ENCODE measurements around the gene TBC1D4.
A peak's percentile ranks its signal among the peaks of the same experiment; 100 is the strongest.

The TBC1D4 gene

DNA sequence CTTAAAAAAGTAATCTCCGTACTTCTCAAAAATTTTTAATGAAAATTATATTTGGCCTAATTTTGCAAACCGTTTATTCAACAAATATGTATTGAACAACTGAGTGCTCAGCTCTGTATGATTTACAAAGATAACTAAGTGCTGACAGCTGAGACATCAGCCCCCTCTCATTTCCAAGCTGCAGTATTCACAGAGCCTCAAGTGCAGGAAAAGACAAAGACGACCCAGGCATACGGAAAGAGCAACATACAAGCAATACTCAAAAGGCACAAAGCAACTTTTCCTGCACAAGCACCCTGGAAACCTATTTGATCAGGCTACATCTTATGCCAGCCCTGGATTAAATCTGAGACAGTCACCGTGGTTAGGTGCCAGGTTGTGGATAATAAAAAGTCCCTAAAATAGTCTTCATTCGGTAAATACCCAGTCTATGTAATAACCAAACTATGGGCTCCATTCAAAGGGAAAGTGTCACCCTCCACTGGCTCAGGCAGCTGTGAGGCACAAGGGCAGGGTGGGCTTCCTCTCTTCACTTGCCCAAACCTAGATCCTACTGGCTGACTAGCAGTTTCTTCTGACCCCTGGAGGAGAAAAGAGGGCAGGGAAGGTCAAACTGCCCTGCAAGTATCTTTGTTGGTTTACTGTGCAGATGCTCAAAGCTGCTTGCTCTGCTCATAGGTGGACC lies 65.5 kb downstream of the TBC1D4 start:
- no peak for DNase-seq

DNA sequence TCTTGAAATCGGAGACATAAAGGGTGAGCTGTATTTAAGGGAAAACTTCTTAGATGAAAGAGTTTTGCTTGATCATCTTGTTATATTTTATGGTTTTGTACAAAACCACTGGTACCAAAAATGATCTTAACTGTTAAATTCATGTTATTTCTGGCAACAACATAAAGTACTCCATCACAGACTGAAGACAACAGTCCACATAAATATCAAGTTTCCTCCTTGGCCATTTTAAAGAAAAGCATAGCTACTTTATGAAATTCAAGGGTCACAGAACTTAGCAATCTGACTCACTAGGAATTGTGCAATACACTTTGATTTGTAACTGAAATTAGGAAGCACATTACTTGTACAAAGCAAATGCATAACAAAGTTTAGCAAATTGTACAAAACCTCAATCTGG lies 66.3 kb downstream of the TBC1D4 start:
- no peak for DNase-seq

DNA sequence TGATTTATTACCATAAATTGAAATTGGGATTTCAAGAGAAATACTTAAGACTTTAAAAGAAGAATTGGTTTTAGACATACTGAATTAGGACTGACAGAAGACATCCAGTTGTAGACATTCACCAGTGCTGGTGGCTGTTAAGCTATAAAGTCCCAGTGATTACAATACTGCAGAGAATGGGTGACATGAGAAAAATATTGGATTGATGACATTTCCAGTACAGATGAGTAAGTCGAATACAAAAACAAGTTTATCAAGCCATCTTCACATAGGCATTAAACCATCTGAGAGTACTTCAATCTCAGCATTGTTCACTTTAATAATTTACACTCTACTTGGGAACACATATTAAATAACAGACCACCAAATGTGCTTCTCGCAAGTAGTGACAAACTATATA lies 66.8 kb downstream of the TBC1D4 start:
- no peak for DNase-seq

DNA sequence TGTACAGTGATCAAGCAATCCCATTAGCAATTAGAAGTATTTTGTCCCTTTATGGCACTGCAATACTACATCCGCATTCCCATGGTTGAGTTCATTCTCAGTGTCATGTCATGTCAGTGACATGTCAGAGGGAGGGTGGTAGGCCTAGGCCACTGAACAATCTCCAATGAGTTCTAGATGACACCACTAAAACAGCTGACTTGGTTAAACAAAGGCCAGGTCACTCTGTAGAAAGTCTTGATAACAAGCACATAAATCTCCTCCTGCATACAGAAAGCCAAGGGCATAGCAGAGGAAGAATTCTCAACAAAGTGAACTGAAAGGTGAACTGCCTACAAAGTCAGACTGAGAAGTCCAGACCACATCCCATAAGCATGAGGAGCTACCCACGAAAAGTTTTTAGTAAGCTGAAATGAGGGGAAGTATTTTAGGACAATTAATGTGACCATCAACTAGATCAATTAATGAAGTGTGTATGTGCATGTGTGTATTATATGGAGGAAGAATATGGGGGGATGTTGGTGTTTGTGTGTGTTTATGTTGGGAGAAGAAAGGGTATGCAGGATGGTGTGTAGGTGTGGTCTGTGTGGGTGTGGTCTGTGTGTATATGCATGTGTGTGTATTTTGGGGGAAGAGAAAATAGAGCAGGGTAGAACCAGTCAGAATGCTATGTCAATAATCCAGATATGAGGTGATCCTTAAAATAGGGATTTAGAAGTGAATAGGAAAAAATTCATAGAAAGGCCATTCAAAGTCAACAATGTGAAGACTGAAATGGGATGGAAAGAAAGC lies 67.7 kb downstream of the TBC1D4 start:
- no peak for DNase-seq

DNA sequence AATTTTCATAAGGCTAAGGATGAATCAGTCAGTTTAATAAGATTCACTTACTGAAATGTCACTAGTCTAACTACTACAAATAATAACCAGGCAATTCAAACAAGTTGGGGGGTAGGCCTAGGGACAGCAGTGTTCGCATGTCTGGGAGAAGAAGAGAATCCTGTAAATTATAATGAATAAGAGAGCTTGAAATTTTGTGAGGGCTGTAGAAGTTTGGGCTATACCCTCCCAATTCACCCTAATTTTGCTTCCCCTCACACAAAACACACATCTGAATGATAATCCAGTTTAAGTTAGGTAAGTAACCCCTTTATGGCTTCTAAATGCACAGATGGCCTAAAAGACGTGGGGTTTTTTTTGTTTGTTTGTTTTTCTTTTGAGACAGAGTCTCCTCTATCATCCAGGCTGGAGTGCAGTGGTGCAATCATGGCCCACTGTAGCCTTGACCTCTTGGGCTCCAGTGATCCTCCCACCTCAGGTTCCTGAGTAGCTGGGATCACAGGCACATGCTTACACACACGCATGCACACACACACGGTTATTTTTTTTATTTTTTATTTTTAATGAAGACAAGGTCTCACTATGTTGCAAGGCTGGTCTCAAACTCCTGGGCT lies 69.9 kb downstream of the TBC1D4 start:
- no peak for DNase-seq

DNA sequence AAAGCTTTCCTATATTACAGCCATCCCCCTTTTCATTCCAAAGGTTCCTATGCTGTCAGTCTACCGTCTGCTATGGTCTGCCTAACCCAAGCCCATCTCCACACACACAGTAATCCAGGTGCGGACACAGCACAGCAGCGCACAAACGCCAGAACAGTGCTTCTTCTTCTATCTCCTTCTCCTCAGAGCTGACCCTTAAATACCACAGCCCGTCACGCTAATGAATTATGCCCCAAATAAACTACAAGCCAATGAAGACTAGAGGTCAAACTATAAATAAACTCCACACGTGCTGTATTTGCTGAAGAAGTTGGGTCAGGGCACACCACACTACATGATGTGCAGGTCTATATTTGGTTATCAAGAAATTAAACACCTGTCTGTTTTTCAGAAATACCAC lies 71.8 kb downstream of the TBC1D4 start:
- DNase-seq = no peak

DNA sequence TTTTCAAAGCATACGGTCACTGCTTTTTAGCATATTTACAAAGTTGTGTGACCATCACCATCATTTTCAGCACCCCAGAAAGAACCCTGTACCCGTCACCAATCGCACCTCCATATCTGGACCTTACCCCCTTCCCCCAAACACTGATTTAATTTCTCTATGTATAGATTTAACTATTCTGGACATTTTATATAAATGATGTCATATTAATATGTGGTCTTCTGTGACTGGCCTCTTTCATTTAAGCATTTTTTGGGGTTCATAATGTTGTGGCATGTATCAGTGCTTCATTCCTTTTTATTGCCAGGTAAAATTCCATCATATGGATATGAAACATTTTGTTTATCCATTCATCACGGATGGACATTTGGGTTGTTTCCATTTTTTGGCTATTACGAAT lies 74.0 kb downstream of the TBC1D4 start:
- DNase-seq = no peak

DNA sequence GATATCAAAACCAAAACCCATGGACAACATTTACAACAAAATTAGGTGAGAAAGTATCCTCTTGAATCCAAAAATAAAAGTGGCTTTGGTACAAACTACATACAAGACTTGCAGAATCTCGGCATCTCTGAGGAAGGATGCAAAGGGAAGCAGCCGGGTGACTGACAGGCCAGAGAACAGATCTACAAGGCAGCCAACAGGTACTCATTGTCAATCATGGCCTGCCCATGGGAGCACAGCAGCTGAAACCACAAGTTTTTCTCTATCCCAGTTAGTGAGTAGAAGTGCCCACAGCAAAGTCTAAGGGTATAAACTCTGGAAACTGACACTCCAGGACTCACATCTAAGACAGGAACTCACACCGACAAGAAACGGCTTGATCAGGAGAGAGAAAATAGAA lies 74.5 kb downstream of the TBC1D4 start:
- no peak for DNase-seq

DNA sequence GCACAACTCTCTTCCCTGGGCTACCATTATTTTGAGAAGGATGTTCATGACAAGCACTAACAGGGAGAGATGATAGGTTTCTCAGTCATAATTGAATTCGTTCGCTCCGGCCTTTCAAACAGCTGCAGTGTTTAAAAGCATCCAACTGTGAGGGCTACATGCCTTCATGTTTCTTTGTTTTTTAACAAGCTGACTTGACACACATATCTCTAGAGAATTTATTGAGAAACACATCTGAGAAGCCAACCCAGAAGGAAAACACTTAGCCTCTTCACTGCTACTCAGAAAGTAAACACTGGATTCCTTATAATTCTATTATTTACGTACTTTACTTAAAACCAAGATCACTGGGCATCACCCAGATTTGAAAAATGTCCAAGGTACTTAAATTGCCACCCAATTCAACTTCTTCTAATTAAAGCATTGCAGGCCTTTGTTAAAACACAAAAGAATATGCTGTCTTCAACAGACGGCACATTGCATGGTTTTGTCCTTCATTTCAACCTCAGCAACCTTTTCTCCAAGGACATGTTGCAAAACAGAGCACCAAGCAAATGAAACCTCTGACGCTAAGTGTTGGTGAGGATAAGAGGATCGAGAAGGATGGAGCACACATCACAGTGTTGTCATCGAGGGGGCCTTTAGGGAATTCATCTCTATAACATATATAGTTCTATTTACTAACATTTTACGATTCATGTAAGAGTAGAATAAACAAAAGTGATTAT lies 75.8 kb downstream of the TBC1D4 start:
- DNase-seq = no peak

DNA sequence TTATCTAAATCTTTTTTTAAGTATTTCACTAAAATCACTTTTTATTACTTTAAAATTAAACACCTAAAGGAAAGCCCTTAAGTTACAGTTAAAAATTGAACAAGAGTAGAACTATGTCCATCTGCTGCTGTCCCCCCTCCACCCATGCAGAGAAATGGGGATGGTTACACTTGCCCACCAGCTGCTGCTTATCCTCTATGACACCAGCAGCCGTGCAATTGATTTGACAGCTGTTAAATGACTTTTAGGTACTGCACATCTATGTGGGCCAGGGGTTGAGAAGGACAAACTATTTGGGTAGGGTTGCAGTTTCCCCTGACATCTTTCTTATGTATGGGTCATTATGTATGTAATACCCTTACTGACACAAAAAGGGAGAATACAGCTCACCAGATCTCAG lies 77.2 kb downstream of the TBC1D4 start:
- no peak for DNase-seq

DNA sequence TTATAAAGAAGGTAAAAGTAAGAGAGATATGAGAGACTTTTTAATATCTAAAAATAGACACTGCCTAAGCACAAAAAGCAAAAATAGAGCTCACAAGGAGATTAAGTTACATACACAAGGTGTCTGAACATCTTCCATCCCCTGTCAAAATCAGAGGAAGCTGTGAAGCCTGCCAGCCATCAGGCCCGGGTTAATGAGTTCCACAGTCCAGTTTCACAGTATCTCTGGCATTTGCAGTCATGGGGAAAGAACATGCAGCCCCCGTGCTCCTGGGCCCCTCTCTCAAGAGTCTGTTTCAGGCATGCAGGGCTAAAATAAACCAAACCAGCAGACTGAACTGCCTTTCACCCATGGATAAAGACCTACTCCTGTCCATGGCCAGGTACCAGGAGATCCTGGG lies 79.2 kb downstream of the TBC1D4 start:
- no peak for DNase-seq

DNA sequence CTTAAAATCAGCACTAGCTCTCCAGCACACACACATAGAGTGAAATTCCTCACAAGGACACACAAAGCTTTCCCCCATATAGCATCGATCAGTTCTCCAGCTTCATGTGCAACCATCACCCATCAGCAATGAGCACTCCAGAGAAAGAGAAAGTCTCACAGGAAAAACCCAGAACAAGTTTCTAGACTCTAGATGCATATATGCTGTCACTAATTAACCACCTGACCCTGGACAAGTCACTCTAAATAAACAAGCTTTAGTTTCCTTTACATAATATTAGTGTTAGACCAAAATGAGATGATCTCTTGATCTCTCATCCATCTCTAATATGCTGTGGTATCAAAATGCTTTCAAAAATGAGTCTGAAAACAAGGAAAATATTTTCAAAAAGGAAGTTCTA lies 81.2 kb downstream of the TBC1D4 start:
- DNase-seq = no peak

DNA sequence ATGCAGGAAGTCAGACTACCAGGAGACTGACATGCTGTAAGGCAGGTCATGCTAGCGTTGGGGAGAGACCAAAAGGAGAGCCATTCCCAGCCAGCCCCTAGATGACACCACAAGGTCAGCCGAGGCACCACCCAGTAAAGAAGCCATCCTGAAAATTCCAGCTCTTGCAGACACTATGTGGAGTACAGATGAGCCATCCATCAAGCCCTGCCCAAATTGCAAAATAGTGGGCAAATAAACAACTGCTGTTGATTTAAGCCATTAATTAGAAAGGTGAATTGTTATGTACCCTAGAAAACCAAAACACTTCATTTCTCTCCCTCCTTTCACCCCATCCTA lies 82.1 kb downstream of the TBC1D4 start:
- no peak for DNase-seq

DNA sequence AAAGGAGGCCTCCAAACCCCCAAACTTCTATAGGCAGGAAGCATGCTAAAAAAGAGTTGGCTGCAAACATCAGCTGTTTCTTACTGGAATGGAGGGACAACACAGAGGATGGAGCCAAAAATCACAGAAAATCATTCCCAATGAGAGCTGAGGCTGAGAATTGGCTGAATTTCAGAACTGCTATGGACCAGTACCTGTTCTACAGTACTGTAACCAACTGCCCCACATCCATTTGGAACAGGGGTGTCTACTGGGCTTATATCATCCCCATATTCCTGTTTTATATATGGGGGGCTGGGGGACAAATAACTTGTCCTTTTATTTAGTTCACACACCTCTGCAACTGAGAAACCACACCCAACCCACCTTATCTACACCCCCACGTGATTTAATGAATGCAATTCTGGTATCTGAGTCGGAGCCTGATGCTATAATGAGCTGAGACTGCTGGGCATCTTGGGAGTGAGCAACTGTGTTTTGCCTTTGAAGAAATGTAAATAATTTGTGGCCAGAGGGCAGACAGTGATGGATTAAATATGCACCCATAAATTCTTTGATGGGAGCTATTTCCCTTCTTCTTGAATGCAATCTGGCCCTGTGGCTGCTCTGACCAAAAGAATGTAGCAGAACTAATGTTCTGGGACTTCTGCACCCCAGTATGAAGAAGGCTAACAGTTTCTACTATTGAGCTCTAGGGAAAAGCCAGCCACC lies 82.6 kb downstream of the TBC1D4 start:
- no peak for DNase-seq

DNA sequence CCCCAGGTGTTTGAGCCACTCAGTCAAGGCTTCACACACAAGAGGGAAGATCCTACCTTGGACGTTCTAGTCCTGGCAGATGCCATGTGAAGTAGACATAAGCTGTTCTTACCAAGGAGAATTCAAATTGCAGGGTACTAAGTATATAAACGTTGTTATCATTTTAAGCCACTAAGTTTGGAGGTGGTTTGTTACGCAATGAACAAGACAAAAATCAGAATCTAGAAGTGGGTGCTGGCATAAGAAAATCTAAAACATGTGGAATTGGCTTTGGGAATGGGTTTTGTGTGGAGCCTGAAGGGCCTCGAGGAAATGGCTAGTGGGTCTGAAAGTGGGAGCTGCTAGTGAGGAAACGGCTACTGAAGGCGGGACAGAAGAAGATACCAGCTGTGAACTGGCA lies 83.9 kb downstream of the TBC1D4 start:
- DNase-seq = no peak

DNA sequence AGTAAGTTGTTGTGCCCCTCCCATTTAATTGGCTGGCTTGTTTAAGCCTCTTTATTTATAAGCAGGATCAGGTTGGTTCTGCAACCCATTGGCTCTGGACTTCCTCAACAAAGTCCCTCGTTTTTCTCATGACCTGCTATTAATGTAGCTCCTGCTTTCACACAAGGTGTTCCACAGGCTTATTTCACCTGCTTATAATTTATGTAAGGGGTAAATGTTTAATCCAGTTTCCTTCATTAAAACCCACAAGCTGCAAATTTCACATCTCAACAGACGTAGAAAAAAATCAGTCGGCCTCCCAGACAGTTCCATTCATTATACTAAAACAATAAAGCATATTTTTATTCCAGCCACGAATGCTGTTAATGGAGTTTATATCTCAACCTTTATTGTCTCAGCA lies 86.1 kb downstream of the TBC1D4 start:
- no peak for DNase-seq

DNA sequence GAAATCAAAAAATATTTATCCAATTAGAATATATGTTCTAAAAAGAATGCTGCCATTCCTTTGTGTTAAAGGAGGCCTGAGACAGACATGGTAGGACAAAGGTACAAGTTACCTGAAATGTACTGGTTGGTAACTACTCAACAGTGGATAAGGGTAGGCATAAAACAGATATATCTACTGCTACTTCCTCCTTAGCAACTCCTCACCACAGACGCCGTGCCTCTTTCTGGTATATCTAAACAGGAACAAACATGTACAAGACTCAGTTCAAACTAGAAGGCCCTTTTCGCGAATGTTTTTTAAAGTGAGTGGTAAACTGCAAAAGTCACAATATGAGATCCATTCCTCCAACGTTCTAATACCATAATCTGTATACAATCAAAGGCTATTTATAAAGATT lies 86.9 kb downstream of the TBC1D4 start:
- DNase-seq = no peak

DNA sequence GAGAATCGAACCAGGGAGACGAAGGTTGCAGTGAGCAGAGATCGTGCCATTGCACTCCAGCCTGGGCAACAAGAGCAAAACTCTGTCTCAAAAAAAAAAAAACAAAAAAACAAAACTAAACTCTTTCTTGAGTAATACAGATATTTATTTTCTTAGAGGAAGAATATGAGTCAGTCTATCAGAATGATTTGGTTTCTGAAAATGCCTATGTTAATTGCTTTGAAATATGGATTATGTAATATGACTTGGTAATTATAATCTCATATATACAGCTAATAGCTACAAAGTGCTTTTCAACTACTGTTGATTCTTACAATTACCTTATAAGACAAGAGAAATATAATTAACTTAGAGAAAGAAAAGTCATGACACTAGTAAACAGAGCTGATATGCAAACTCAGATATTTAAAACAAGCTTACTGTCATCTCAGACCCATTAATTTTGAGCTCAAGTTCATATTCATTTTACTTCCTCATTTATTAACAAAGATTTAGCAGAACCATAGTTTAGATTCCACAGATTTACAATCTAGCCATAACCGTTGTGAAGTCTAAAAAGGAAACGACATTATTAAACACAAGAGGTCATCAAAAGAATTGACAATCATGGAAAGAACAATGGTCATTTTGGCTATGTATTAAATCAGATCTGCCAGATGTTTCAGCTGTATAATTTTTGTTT lies 88.0 kb downstream of the TBC1D4 start:
- no peak for DNase-seq

DNA sequence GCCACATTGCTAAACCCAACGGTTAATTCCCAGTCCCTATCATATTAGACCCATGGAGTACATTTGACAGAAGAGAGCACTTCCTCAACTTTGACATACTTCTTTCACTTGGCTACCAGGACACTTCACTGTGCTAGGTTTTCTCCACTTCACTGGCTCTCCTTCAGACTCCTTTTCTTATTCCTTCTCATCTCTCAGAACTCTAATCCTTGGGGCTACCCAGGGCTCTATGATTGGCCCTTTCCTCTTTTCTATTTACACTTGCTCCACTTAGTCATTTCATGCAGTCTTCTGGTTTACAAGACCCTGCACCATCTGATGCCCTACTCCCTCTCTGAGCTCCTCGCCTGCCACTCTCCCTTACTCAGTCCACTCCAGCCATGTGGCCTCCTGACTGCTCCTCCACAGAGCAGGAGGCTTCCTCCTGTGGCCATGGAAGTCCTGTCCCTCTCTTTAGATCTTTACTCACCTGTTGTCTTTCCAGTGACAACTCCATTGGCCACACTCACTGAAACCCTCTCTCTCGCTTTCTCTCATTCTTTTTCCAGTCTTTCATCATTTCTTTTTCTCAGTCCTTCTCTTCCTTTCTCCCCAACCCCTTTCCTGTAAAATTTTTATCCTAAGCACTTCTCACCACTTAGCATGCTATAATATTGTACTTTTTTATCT lies 90.4 kb downstream of the TBC1D4 start:
- no peak for DNase-seq

DNA sequence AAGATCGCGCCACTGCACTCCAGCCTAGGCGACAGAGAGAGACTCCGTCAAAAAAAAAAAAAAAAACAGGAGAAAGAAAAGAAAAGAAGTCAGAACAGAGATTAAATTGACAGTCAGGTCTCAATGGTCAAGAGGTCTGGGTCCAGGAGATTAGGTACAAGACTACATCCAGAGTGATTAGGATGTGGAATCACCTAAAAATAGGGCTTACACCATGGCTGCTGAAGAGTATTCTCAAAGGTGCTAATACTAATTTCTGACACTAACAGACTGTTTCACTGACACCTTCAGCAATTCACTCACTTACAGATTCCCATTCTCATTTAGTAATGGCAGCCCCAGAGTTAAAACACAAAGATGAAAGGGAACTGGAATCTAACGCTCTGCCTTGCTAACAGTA lies 91.7 kb downstream of the TBC1D4 start:
- DNase-seq = no peak

DNA sequence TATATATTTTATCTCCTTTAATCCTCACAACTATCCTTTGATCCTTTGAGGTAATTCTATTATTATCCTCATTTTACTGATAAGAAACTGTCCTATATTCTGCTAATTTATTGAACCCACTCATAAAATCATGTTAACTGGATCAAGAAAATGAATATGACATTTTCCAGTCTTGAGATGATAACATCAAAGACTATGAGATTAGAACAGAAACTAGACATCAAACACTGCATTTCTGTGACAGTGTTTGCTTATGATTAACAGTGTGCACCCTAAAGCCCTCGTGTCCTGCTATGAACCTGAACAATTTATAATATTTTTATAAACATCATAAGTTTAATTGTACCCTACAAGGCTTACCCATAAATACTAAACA lies 96.3 kb downstream of the TBC1D4 start:
- DNase-seq = peak; percentile 25

Measured in DMS53 (cell line).